ENCODE results near the gene ZMYND8.

GRCh38 chr20:47285189-47285588 is 71.3 kb downstream of the ZMYND8 start:
- no peak for TF ChIP-seq POLR2A (IDR thresholded peaks at IDR 0.05; ENCODE audit: low read depth, low read length)
- TF ChIP-seq TAF1 (IDR thresholded peaks at IDR 0.05; ENCODE audit: low read depth, low read length), result no peak
